ENCODE results near the gene REM2.
A peak's percentile ranks its signal among the peaks of the same experiment; 100 is the strongest.
"Not testable (repeated sequence)": the region's sequence is repeated elsewhere in the genome, so short reads cannot be mapped to it uniquely, and the experiment has no call there.

Gene REM2

DNA sequence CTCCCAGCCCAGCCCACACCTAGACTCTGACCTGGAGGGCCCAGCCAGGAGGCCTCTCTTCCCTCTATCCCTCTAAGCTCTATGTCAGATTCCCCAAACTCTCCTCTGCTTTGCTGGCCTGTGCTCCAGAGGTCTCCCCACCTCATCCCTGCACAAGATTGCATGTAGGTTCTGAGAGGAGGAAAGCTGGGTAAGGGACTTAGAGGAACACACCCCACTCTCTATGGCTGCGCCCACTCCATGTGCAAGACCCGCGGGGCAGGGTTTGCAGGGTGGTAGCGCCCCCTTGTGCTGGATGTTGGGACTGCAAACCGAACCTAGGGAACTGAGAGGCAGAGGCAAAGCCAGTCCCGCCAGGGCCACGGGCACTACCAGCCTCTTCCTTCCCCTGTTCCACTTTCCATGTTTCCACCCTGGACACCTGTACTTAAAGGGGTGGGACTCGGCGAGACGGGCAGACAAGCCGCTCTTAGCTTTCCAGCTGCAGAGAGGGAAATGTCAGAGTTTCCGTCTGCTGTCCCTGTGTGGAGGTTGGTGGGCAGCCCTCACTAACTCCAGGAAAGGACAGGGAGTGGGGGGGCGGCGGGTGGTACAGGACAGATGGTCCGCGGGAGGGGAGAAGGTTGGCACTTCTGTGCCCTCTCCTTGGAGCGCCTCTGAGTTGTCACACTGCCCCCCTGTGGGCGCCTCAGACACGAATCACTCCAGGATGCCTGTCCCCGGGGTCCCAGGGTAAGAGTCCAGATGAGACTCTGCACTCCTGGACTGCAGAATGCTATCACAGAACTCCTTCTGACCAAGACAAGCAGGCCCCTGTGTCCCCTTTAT, 29.9 kb upstream of the REM2 start:
- Histone ChIP-seq H3K9me3 (replicated peaks; ENCODE audit: insufficient read depth, low read length) (no peaks in the 10 kb centered on the region), H3K4me1 (ENCODE audit: low read length) (peaks cover 3% of the 10 kb centered on the region; the same call in 1 of the 2 replicates), H3F3A (ENCODE audit: insufficient read depth, low read length) (no peaks in the 10 kb centered on the region), H3K4me3 (ENCODE audit: low read length) (peak overlapping the region; percentile 66), H3K9me2 (replicated peaks; ENCODE audit: insufficient read depth, low read length) (no peaks in the 10 kb centered on the region), H4K20me1 (ENCODE audit: insufficient read depth, low read length) (no peaks in the 10 kb centered on the region), H2AFZ (ENCODE audit: low read length) (peak overlapping the region; percentile 99), H3K27ac (ENCODE audit: low read length) (no peak overlapping the region), H3K9ac (ENCODE audit: low read length) (peak overlapping the region; percentile 75), H3K79me2 (ENCODE audit: low read length) (no peaks in the 10 kb centered on the region), H3K36me3 (replicated peaks; ENCODE audit: insufficient read depth, low read length) (no peaks in the 10 kb centered on the region), H3K4me2 (ENCODE audit: low read depth, low read length) (peak overlapping the region; percentile 96), H3K27me3 (replicated peaks; ENCODE audit: insufficient read depth, low read length) (no peaks in the 10 kb centered on the region)
- peak; percentile 67 for DNase-seq
- TF ChIP-seq EZH2 (optimal IDR thresholded peaks at IDR 0.05; ENCODE audit: low read depth, low read length) (no peak), CTCF (IDR thresholded peaks at IDR 0.05; ENCODE audit: low read length) (peak; percentile 65)

GRCh38 chr14:22854296-22854695, 28.7 kb upstream of the REM2 start:
- DNase-seq; H3K79me2 ChIP-seq (ENCODE audit: low read length); H3K9me2 ChIP-seq (replicated peaks; ENCODE audit: insufficient read depth, low read length); H3K4me3 ChIP-seq (ENCODE audit: low read length); H3K4me1 ChIP-seq (ENCODE audit: low read length); H4K20me1 ChIP-seq (ENCODE audit: insufficient read depth, low read length); H3K27ac ChIP-seq (ENCODE audit: low read length); H3F3A ChIP-seq (ENCODE audit: insufficient read depth, low read length); H3K9me3 ChIP-seq (replicated peaks; ENCODE audit: insufficient read depth, low read length); H3K9ac ChIP-seq (ENCODE audit: low read length); H3K27me3 ChIP-seq (replicated peaks; ENCODE audit: insufficient read depth, low read length); H2AFZ ChIP-seq (ENCODE audit: low read length); H3K4me2 ChIP-seq (ENCODE audit: low read depth, low read length); H3K36me3 ChIP-seq (replicated peaks; ENCODE audit: insufficient read depth, low read length): not testable (repeated sequence)

GRCh38 chr14:22854963-22855724, 27.9 kb upstream of the REM2 start:
- Histone ChIP-seq H3K27ac (ENCODE audit: low read length) (no peak overlapping the region), H3K9me2 (replicated peaks; ENCODE audit: insufficient read depth, low read length) (no peaks in the 10 kb centered on the region), H3K4me1 (ENCODE audit: low read length) (peaks cover 3% of the 10 kb centered on the region; the same call in 1 of the 2 replicates), H3K9ac (ENCODE audit: low read length) (no peak overlapping the region), H3K4me2 (ENCODE audit: low read depth, low read length) (no peak overlapping the region), H3K4me3 (ENCODE audit: low read length) (no peak overlapping the region), H3K79me2 (ENCODE audit: low read length) (no peaks in the 10 kb centered on the region), H4K20me1 (ENCODE audit: insufficient read depth, low read length) (no peaks in the 10 kb centered on the region), H3K27me3 (replicated peaks; ENCODE audit: insufficient read depth, low read length) (no peaks in the 10 kb centered on the region), H3K36me3 (replicated peaks; ENCODE audit: insufficient read depth, low read length) (no peaks in the 10 kb centered on the region), H2AFZ (ENCODE audit: low read length) (no peak overlapping the region), H3F3A (ENCODE audit: insufficient read depth, low read length) (no peaks in the 10 kb centered on the region), H3K9me3 (replicated peaks; ENCODE audit: insufficient read depth, low read length) (no peaks in the 10 kb centered on the region)
- DNase-seq, result no peak
- TF ChIP-seq EZH2phosphoT487 (IDR thresholded peaks at IDR 0.05; ENCODE audit: low read length), result no peak
- no peak for TF ChIP-seq CTCF (IDR thresholded peaks at IDR 0.05; ENCODE audit: low read length)
- no peak for TF ChIP-seq EZH2 (optimal IDR thresholded peaks at IDR 0.05; ENCODE audit: low read depth, low read length)
